Measurements from ENCODE around the gene CD101.

GRCh38 chr1:117068580-117068979, 67.0 kb downstream of the CD101 start:
- TF ChIP-seq CTCF (IDR thresholded peaks at IDR 0.05), result no peak
- no peak for TF ChIP-seq EP300 (IDR thresholded peaks at IDR 0.05)
- no peak for TF ChIP-seq POLR2A (IDR thresholded peaks at IDR 0.05)
